ENCODE data around the gene PTPRJ. TPM values are rescaled to one million over a fixed set of nuclear protein-coding genes. Genes with fewer than 3 reads are reported as not detected.
A peak's percentile ranks its signal among the peaks of the same experiment; 100 is the strongest.

PTPRJ gene
- total and polyA plus RNA-seq, 9 of the 15 experiments (the other 6 are each of a cell fraction or from before 2014, with no cell fraction given), result 0.56 to 10.7 (median 4.8) TPM

DNA sequence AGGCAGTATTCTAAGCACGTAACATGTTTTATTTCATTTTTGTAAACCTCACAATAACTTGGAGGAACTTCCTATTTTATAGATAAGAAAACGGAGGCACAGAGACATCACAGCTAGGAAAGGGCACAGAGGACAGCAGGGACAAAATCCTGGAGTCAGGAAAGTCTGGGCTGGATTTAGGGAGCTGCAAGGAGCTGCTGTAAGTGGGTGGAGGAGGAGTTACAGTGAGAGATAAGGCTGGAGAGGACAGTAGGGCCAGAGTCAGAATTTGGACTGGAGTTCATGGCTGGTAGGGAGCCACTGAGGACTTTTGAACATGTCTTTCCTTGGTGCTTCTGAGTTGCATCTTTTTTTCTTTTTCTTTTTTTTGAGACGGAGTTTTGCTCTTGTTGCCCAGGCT lies 32.2 kb upstream of the PTPRJ start (continued):
- 0 out of 4 replicates have a peak, but pooled peaks have one; percentile 23 to 65 for TF ChIP-seq MLLT1 (IDR thresholded peaks at IDR 0.05)
- no peak for TF ChIP-seq ZNF780A (CRISPR knock-in tag; IDR thresholded peaks at IDR 0.05)
- TF ChIP-seq CBFA2T3 (IDR thresholded peaks at IDR 0.05), result peak; percentile 18; the same call in 1 of the 2 replicates
- no peak for TF ChIP-seq MYBL2 (IDR thresholded peaks at IDR 0.05; ENCODE audit: low read depth)
- no peak for TF ChIP-seq MYBL2 (CRISPR knock-in tag; IDR thresholded peaks at IDR 0.05; ENCODE audit: borderline replicate concordance)
- no peak for TF ChIP-seq CBX2 (IDR thresholded peaks at IDR 0.05; ENCODE audit: insufficient read depth, low read length, poor library complexity, severe bottlenecking)
- TF ChIP-seq ZFP30 (CRISPR knock-in tag; IDR thresholded peaks at IDR 0.05; ENCODE audit: borderline replicate concordance), result no peak
- peak; percentile 89 for TF ChIP-seq BRD9 (IDR thresholded peaks at IDR 0.05; ENCODE audit: low read depth, partially characterized antibody)
- TF ChIP-seq, protein P1, sequence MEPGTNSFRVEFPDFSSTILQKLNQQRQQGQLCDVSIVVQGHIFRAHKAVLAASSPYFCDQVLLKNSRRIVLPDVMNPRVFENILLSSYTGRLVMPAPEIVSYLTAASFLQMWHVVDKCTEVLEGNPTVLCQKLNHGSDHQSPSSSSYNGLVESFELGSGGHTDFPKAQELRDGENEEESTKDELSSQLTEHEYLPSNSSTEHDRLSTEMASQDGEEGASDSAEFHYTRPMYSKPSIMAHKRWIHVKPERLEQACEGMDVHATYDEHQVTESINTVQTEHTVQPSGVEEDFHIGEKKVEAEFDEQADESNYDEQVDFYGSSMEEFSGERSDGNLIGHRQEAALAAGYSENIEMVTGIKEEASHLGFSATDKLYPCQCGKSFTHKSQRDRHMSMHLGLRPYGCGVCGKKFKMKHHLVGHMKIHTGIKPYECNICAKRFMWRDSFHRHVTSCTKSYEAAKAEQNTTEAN (CRISPR knock-in tag; IDR thresholded peaks at IDR 0.05), result no peak
- TF ChIP-seq ZFPM2 (CRISPR knock-in tag; IDR thresholded peaks at IDR 0.05), result no peak
- TF ChIP-seq MAZ (CRISPR knock-in tag; conservative IDR thresholded peaks at IDR 0.05 in 1 of 2, IDR thresholded peaks at IDR 0.05 in 1 of 2), result peak in 1 of 2 experiments; percentile 45; a peak in 1 of 4 replicates
- TF ChIP-seq, protein P2, sequence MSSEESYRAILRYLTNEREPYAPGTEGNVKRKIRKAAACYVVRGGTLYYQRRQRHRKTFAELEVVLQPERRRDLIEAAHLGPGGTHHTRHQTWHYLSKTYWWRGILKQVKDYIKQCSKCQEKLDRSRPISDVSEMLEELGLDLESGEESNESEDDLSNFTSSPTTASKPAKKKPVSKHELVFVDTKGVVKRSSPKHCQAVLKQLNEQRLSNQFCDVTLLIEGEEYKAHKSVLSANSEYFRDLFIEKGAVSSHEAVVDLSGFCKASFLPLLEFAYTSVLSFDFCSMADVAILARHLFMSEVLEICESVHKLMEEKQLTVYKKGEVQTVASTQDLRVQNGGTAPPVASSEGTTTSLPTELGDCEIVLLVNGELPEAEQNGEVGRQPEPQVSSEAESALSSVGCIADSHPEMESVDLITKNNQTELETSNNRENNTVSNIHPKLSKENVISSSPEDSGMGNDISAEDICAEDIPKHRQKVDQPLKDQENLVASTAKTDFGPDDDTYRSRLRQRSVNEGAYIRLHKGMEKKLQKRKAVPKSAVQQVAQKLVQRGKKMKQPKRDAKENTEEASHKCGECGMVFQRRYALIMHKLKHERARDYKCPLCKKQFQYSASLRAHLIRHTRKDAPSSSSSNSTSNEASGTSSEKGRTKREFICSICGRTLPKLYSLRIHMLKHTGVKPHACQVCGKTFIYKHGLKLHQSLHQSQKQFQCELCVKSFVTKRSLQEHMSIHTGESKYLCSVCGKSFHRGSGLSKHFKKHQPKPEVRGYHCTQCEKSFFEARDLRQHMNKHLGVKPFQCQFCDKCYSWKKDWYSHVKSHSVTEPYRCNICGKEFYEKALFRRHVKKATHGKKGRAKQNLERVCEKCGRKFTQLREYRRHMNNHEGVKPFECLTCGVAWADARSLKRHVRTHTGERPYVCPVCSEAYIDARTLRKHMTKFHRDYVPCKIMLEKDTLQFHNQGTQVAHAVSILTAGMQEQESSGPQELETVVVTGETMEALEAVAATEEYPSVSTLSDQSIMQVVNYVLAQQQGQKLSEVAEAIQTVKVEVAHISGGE (CRISPR knock-in tag; IDR thresholded peaks at IDR 0.05), result peak in 1 of 3 experiments; percentile 21; a peak in 1 of 6 replicates
- peak; percentile 81 for TF ChIP-seq SMARCA4 (IDR thresholded peaks at IDR 0.05)
- TF ChIP-seq TCF3 (CRISPR knock-in tag; IDR thresholded peaks at IDR 0.05), result no peak
- TF ChIP-seq, protein P3, sequence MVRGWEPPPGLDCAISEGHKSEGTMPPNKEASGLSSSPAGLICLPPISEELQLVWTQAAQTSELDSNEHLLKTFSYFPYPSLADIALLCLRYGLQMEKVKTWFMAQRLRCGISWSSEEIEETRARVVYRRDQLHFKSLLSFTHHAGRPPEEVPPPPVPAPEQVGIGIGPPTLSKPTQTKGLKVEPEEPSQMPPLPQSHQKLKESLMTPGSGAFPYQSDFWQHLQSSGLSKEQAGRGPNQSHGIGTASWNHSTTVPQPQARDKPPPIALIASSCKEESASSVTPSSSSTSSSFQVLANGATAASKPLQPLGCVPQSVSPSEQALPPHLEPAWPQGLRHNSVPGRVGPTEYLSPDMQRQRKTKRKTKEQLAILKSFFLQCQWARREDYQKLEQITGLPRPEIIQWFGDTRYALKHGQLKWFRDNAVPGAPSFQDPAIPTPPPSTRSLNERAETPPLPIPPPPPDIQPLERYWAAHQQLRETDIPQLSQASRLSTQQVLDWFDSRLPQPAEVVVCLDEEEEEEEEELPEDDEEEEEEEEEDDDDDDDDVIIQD (CRISPR knock-in tag; IDR thresholded peaks at IDR 0.05), result no peak
- TF ChIP-seq ZNF197 (CRISPR knock-in tag; IDR thresholded peaks at IDR 0.05; ENCODE audit: low read depth), result no peak
- 0 out of 2 replicates have a peak, but pooled peaks have one; percentile 18 for TF ChIP-seq MBD2 (IDR thresholded peaks at IDR 0.05; ENCODE audit: borderline replicate concordance, low read depth)
- TF ChIP-seq SMARCE1 (IDR thresholded peaks at IDR 0.05), result peak; percentile 57; the same call in 1 of the 2 replicates

Measured in K562 (cell line).